ENCODE results near the gene CEP57. TPM values are rescaled to one million over a fixed set of nuclear protein-coding genes. Genes with fewer than 3 reads are reported as not detected.
A peak's percentile ranks its signal among the peaks of the same experiment; 100 is the strongest.
"Not testable (repeated sequence)": the region's sequence is repeated elsewhere in the genome, so short reads cannot be mapped to it uniquely, and the experiment has no call there.

CEP57 gene
- total RNA-seq, 2 experiments from 2014 or later, result 67.7 to 73.2 TPM

- no peaks in the 10 kb centered on the region for H3K4me1 Mint-ChIP-seq
- no peak overlapping the region for H3K27ac Mint-ChIP-seq
- peak; percentile 66 for DNase-seq
- peaks cover 46% of the 10 kb centered on the region for H3K36me3 Mint-ChIP-seq (ENCODE audit: low read depth)
- H3K27me3 Mint-ChIP-seq, result no peaks in the 10 kb centered on the region
- ChIA-PET POLR2A (no interaction called here), CTCF (interaction anchor here (0.6 to 3.0 kb wide), 11 partner anchors 10 to 657 kb away, joined by 3 to 13 read pairs (median 3); partner anchors contain the start of genes CCDC82, JRKL and MAML2)
- H3K4me3 Mint-ChIP-seq, result no peak overlapping the region
- H3K9me3 Mint-ChIP-seq, result no peaks in the 10 kb centered on the region
Observed at GRCh38 chr11:95835768-95836488, 45.6 kb downstream of the CEP57 start.

- no peak for DNase-seq
- Mint-ChIP-seq H3K27me3 (no peaks in the 10 kb centered on the region), H3K27ac (no peak overlapping the region), H3K9me3 (no peaks in the 10 kb centered on the region), H3K4me1 (no peaks in the 10 kb centered on the region), H3K4me3 (no peak overlapping the region), H3K36me3 (ENCODE audit: low read depth) (peaks cover 9% of the 10 kb centered on the region)
- ChIA-PET CTCF (interaction anchor here (0.7 kb wide), 1 partner anchor 548 kb away, joined by 3 read pairs; no protein-coding TSS in a partner anchor), POLR2A (no interaction called here)
Observed at GRCh38 chr11:95845167-95845566, 54.9 kb downstream of the CEP57 start.

GRCh38 chr11:95849087-95849825, 59.0 kb downstream of the CEP57 start:
- CTCF ChIA-PET, result interaction anchor here (0.7 to 1.1 kb wide), 5 partner anchors 11 to 577 kb away, joined by 3 to 4 read pairs (median 3); no protein-coding TSS in a partner anchor
- POLR2A ChIA-PET, result interaction anchor here (0.7 kb wide), 1 partner anchor 585 kb away, joined by 6 read pairs; no protein-coding TSS in a partner anchor

GRCh38 chr11:95850137-95850536, 59.8 kb downstream of the CEP57 start:
- ChIA-PET POLR2A (no interaction called here), CTCF (interaction anchor here (1.1 kb wide), 1 partner anchor 20 kb away, joined by 3 read pairs; no protein-coding TSS in a partner anchor)
- no peaks in the 10 kb centered on the region for H3K4me1 Mint-ChIP-seq

More at GRCh38 chr11:95849087-95849825, 59.0 kb downstream of the CEP57 start:
- no peak overlapping the region for H3K4me3 Mint-ChIP-seq
- no peaks in the 10 kb centered on the region for H3K27me3 Mint-ChIP-seq
- peaks cover 5% of the 10 kb centered on the region for H3K36me3 Mint-ChIP-seq (ENCODE audit: low read depth)
- no peaks in the 10 kb centered on the region for H3K4me1 Mint-ChIP-seq
- no peak overlapping the region for H3K27ac Mint-ChIP-seq
- no peaks in the 10 kb centered on the region for H3K9me3 Mint-ChIP-seq
- peak; percentile 34 for DNase-seq

GRCh38 chr11:95853138-95853537, 62.8 kb downstream of the CEP57 start:
- ChIA-PET POLR2A (no interaction called here), CTCF (no interaction called here)
- DNase-seq, result no peak
- Mint-ChIP-seq H3K4me3 (no peak overlapping the region), H3K9me3 (no peaks in the 10 kb centered on the region), H3K36me3 (ENCODE audit: low read depth) (peaks cover 3% of the 10 kb centered on the region), H3K27me3 (no peaks in the 10 kb centered on the region), H3K27ac (no peak overlapping the region), H3K4me1 (no peaks in the 10 kb centered on the region)

More at GRCh38 chr11:95850137-95850536, 59.8 kb downstream of the CEP57 start:
- no peaks in the 10 kb centered on the region for H3K9me3 Mint-ChIP-seq
- no peak for DNase-seq
- no peak overlapping the region for H3K27ac Mint-ChIP-seq
- no peaks in the 10 kb centered on the region for H3K27me3 Mint-ChIP-seq
- no peak overlapping the region for H3K4me3 Mint-ChIP-seq
- H3K36me3 Mint-ChIP-seq (ENCODE audit: low read depth), result peaks cover 4% of the 10 kb centered on the region

GRCh38 chr11:95853862-95854261, 63.6 kb downstream of the CEP57 start:
- no peak for DNase-seq
- H3K36me3 Mint-ChIP-seq (ENCODE audit: low read depth), result peaks cover 4% of the 10 kb centered on the region
- no peaks in the 10 kb centered on the region for H3K9me3 Mint-ChIP-seq
- no peak overlapping the region for H3K27ac Mint-ChIP-seq
- CTCF ChIA-PET, result no interaction called here
- POLR2A ChIA-PET, result no interaction called here
- no peaks in the 10 kb centered on the region for H3K27me3 Mint-ChIP-seq
- H3K4me1 Mint-ChIP-seq, result no peaks in the 10 kb centered on the region
- no peak overlapping the region for H3K4me3 Mint-ChIP-seq

GRCh38 chr11:95854362-95854761, 64.1 kb downstream of the CEP57 start:
- CTCF ChIA-PET; H3K36me3 Mint-ChIP-seq (ENCODE audit: low read depth); H3K27me3 Mint-ChIP-seq; H3K9me3 Mint-ChIP-seq; DNase-seq; H3K4me1 Mint-ChIP-seq; H3K27ac Mint-ChIP-seq; H3K4me3 Mint-ChIP-seq; POLR2A ChIA-PET: not testable (repeated sequence)

GRCh38 chr11:95860024-95860423, 69.7 kb downstream of the CEP57 start:
- H3K36me3 Mint-ChIP-seq (ENCODE audit: low read depth); H3K9me3 Mint-ChIP-seq; POLR2A ChIA-PET; H3K4me3 Mint-ChIP-seq; DNase-seq; H3K4me1 Mint-ChIP-seq; H3K27ac Mint-ChIP-seq; H3K27me3 Mint-ChIP-seq: not testable (repeated sequence)
- CTCF ChIA-PET, result interaction anchor here (1.0 to 1.4 kb wide), 2 partner anchors 8 to 11 kb away, joined by 3 to 4 read pairs; no protein-coding TSS in a partner anchor

- CTCF ChIA-PET, result no interaction called here
- Mint-ChIP-seq H3K27me3 (no peaks in the 10 kb centered on the region), H3K27ac (no peak overlapping the region), H3K4me1 (peaks cover 1% of the 10 kb centered on the region), H3K9me3 (no peaks in the 10 kb centered on the region), H3K4me3 (no peak overlapping the region), H3K36me3 (ENCODE audit: low read depth) (no peaks in the 10 kb centered on the region)
- POLR2A ChIA-PET, result no interaction called here
- DNase-seq, result no peak
Observed at GRCh38 chr11:95863486-95864140, 73.3 kb downstream of the CEP57 start.

GRCh38 chr11:95867105-95867504, 76.8 kb downstream of the CEP57 start:
- Mint-ChIP-seq H3K36me3 (ENCODE audit: low read depth) (no peaks in the 10 kb centered on the region), H3K9me3 (no peaks in the 10 kb centered on the region), H3K4me1 (peaks cover 1% of the 10 kb centered on the region), H3K4me3 (no peak overlapping the region), H3K27ac (no peak overlapping the region), H3K27me3 (no peaks in the 10 kb centered on the region)
- no peak for DNase-seq
- POLR2A ChIA-PET, result no interaction called here
- CTCF ChIA-PET, result no interaction called here

- not testable (repeated sequence) for H3K27me3 Mint-ChIP-seq; H3K27ac Mint-ChIP-seq; H3K36me3 Mint-ChIP-seq (ENCODE audit: low read depth)
Observed at GRCh38 chr11:95870877-95871276, 80.6 kb downstream of the CEP57 start.

GRCh38 chr11:95877291-95877690, 87.0 kb downstream of the CEP57 start:
- DNase-seq, result no peak
- Mint-ChIP-seq H3K27ac (no peak overlapping the region), H3K36me3 (ENCODE audit: low read depth) (peaks cover 7% of the 10 kb centered on the region), H3K27me3 (no peaks in the 10 kb centered on the region), H3K9me3 (peaks cover 6% of the 10 kb centered on the region), H3K4me3 (no peak overlapping the region), H3K4me1 (no peaks in the 10 kb centered on the region)
- POLR2A ChIA-PET, result no interaction called here
- CTCF ChIA-PET, result no interaction called here

More at GRCh38 chr11:95870877-95871276, 80.6 kb downstream of the CEP57 start:
- H3K4me3 Mint-ChIP-seq, CTCF ChIA-PET, DNase-seq, H3K4me1 Mint-ChIP-seq, H3K9me3 Mint-ChIP-seq, POLR2A ChIA-PET: not testable (repeated sequence)
